GM19452 (cell line): ENCODE results near the gene CYTH4.

ENCODE experiments used
- ATAC-seq: cut with Tn5 transposase; IDR thresholded peaks from one replicate; pipeline ENCODE4 v1.9.1; 2021; ENCODE audit not compliant: unreplicated experiment

The CYTH4 gene

DNA sequence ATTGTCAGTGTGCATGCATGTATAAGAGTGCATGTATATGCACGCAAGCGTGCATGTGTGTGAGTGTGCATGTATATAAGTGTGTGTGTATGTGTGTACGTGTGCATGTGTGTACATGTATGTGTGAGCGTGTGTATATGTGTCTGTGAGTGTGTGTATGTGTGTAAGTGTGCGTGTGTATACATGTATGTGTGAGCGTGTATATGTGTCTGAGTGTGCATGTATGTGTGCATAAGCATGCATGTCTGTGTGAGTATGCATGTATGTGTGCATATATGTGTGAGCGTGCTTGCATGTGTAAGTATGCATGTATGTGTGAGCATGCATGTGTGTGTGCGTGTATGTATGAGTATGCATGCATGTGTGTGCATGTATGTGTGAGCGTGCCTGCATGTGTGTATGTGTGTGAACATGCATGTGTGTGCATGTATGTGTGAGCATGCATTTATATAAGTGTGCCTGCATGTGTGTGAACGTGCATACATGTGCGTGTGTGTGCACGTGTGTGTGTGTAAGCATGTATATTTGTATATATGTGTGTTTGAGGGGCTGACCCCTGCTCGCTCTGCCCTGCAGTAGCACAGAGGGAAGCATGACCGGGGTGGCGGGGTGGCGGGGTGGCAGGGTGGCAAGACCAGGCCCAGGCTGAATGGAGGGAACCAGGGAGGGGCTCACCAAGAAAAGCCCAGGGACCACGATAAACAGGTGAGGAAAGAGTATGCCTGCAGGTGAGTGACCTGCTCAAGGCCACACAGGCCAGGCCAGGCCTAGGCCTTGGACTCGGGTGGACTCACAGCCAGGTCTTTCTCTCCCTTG lies 26.3 kb downstream of the CYTH4 start:
- ATAC-seq: no peak

DNA sequence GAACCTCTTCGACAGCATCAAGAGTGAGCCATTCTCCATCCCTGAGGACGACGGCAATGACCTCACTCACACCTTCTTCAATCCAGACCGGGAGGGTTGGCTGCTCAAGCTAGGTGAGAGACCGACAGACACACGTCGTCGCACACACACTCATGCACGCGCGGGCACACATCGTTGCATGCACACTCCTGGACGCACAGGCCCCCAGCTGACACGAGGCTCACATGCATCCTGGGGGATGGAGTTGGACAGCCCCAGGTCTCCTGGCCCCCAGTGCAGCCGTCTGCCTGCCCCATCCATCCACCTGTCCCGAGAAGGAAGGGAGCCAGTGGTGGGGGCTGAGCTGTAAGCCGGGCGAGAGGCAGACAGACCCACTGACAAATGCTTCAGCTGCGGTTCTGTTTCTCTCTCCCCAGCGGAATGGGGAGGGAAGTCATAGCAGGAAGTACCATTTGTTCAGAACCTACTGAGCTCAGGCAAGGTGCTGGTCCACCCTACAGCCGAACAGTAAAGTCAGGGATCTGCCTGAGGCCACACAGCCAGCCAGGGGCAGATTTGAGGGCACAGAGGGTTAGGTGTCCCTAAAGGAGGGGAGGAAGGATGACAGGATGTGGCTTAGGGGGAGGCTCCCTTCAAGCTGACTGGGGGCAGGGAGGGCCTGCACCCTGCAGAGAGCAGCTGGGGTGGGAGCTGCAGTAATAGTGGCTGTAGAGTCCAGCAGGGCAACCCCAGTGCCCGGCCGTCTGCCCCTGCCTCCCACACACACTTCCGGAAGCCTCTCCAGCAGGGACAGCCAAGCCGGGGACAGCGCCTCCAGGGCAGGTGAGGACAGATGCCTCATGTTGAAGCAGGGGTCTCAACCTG lies 27.1 kb downstream of the CYTH4 start:
- ATAC-seq: no peak

DNA sequence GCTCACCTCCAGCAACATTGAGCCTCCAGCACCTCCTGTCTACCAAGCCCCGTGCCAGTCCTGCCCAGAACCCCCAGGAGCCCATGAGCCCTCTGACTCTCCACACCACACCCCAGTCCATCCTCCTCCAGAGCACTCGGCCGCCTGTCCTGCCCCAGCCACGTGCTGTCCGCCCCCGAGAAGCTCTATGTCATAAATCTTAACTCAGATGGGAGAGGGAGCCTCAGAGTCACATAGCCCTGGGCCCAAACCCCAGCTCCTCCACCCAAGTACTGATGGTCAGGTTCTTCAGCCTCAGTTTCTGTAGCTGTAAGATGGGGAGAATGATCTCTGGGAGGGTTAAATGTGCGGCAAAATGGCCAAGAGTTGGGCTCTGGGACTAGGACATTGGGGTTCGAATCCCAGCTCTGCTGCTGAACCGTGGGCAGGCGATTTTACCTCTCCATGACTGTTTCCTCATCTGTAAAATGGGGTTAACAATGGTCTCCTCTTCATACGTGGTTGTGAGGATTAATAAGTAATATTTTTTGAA lies 27.8 kb downstream of the CYTH4 start:
- ATAC-seq: no peak

DNA sequence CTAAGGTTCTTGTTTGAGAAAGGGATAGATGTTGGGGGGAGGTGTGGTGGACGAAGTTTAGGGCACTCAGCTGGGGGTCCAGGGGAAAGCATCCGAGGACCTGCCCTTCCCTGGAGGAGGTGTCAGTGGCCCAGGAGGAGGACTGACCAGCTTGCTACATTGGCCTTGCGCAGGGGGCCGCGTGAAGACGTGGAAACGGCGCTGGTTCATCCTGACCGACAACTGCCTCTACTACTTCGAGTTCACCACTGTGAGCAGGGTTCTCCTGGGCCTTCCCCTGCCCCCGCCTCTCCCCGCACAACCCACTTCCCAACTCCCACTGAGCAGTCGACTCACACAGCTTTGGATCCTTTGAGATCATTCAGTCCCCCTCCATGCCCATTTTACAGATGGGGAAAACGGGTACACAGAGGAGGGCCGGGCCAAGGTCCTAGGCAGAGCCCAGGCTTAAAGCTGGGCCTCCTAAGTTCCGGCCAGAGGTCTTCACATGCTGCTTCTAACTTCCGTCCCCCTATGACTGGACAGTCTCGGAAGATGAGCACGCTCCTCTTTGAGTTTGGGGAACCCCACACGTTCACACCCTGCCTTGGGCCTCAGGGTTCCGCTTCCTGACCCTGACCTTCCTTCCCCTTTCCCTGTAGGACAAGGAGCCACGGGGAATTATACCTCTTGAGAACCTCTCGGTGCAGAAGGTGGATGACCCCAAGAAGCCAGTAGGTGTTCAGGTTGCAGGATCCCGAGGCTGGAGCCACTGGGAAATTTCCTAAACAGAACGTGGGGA lies 28.7 kb downstream of the CYTH4 start:
- no peak for ATAC-seq

DNA sequence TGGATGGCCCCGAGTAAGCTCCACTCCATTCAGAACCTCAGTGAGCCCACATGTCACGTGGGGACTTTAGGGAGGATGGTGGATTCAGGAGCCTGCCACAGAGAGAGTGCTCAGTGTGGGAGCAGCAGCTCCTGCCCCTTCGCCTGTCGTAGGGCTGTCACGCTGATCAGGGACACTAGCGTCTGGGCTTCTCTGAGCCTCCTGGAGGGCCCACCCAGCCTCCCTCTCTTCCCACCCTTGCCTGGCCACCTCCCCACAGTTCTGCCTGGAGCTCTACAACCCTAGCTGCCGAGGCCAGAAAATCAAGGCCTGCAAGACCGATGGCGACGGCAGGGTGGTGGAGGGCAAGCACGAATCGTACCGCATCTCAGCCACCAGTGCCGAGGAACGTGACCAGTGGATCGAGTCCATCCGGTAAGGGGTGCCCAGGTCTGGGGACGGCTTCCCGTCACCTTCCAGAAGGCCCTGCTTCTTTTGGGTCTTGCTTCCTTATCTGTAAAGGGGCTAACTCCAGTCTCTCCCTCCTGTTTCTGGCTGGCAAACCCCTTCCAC lies 29.5 kb downstream of the CYTH4 start:
- no peak for ATAC-seq

DNA sequence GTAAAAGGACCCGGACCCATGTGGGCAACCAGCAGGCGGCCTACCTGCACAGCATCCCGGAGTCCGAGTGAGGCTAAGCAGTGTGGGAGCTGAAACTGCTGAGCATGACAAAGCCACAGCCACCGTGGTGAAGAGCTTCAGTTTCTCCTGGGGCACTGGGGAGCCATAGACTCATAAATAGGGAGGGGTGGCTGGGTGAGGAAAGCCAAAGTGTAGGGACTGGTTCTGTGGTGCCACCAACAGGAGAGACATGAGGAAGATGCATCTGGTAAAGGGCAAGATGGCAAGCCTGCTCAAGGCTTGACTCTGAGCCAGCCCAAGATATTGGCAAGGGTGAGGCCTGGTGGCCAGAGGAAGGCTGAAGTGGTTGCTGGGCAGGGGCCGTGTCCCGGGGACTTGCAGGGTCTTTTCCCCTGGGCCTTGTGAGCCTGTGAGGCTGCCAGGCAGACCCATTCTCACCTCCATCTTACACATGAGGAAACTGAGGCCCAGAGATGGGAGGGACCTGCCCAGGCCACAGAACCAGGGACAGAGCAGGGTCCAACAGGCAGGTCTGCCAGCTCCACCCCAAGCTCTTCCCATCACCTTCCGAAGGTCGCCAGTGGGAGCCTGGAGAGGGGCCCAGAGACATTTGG lies 30.4 kb downstream of the CYTH4 start:
- ATAC-seq: no peak

DNA sequence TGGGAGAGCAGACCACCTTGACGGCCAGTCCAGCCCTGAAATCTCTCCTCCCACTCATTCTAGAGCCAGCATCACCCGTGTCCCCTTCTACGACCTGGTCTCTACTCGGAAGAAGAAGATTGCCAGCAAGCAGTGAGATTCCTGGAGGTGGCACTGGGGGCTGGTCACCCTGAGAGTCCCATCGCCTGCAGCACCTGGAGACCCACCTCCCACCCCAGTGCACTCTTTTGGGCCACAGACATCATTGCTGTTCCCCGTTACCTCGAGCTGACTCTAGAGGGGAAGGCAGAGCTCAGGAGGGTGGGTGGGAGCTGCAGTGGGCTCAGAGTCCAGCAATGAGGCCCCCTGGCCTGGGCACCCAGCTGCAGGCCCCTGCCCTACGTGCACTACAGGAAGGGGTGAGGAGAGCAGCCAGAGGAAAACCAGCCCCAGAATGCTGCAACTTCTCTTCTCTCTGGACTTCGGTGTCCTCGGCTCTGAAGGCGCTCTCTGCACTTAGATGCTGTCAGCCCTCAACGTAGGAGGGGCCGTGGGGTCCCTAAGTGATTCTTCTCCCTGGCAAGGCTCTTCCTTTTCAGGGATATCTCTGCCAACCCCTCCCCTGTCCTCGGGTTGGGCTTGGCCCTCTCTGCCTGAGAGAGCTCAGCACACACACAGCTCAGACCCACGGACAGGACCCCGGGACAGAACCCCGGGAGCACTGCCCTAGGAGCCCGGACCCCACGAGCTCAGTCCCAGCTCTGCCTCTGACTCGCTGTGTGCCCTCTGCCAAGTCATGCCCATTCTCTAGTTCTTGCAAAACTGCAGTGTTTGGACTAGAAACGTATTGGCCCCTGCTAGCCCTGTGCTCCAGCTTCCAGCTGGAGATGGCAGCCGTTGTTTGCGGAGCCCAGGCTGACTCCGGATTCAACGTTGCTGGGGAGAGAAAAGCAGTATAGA lies 31.3 kb downstream of the CYTH4 start:
- no peak for ATAC-seq

DNA sequence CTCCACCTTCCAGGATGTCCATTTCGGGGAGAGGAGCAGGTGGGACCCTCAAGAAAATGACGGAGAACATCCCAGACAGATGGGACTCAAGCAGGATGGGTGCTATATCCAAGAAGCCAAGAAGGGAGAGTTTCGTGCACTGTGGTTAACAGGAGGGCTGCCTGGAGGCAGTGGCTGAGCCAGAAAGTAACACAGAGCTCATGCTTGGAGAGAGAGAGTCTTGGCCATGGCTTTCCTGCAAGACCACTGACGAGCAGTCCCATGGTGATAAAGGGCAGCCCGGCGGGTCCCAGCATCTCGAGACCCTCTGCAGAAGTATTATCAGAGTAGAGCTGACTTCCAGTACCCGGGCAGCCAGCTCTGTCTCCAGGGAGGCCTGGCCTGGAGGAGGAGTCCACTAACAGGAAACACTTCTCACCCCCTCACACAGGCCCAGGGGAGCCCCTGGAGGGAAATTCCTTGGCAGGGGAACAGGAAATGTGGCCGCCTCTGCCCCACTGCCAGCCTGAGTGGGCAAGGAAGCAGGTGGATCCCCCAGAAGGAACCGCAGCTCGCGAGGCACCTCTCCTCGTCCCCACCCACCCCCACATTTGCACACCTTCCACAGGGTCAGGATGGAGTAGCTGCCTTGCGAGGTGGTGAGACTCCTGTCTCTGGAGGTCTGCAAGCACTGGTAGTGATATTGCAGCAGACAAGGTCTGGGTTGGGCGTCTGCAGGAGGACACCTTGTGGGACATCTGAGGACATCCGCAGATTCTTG lies 32.2 kb downstream of the CYTH4 start:
- no peak for ATAC-seq

DNA sequence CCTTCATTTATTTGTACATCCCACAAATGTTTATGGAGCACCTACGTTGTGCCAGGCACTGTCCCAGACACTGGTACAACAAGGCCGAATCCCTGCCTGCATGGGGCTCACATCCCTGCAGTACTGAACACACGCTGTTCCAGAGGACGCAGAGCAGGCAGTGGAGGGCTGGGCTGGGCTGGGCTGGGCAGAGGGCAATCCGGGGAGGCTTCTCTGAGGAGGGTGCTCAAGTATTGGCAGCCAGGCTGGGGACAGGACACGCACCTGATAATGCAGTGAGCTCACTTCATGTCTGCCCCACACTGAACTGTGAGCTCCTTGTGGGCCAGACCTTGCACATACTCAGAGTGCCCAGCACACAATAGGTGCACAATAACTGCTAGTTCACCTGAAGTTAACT lies 34.1 kb downstream of the CYTH4 start:
- no peak for ATAC-seq

DNA sequence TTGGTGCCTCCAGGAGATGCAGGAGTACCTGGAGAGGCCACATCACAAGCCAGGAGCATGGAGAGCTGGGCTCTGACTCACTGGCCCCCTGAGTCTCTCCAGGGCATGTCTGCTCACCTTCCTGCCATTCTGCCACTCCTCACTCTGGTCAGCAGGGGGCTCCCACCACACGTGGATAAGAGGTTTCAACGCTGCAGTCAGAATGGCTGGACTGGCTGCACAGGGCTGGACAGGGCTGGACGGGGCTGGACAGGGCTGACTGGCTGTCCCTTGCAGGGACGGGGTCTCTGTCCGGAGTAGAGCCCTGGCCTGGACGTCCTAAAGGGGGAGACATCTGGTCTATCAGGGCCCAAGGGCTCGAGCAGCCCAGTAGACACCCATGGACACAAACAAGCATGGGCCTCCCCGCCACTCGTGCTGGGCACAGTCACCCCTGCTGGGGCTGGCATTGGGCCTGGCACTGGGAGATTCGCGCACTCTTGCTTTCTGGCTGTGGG lies 34.6 kb downstream of the CYTH4 start:
- no peak for ATAC-seq

DNA sequence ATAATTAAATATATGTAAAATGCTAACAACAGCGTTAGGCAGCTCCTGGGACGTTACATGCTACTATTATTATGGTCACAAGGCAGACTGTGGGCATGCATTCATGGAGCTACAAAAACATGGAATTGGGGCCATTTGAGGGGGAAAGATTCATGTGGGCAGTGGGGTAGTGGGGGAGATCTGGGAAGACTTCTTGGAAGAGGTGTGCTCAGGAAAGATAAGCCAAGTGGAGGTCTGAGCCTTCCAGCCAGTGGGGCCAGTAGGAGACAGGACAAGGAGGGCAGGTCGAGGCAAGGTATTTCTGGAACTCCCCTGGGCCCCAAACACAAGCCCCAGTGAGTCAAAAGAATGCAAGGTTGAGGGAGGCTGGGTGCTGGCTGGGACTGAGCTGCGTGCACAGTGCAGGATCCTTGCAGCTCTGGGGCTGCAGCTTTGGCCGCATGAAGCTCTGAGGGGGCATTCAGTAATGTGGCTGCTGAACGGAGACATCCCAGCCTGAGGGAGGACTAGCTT lies 35.4 kb downstream of the CYTH4 start:
- ATAC-seq: no peak

DNA sequence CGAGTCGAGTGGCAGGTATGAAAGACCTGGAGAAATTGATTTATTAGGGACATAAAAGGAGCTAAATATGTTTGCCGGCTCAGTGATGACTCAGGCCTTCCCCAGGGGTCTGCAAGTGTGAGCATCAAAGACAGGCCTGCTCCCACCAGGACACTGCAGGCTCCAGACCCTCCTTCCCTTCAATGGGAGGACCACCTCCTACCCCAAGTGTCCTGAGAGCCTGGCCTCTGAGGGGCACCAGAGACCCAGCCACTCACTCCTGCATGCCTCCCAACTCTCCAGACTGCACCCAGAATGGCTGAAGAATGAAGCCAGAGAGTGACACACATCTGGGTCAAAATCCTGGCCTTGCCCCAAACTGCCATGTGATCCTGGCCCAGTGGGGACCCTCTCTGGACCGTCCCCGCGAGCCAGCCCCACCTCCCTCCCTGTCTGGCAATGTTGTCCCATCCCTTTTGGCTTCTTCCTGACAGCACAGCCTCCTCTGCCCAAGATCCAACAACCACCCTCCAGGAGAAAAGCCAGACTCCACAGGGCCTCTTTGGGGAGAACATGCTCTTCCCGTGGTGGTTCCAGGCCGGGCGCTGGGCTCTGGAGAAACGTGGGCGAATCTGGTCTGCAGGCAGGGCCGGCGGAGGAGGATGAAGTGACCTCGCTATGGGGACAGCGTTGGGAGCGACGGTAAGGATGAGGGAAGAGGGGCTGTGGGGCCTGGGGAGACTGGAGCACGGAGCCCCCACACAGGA lies 36.2 kb downstream of the CYTH4 start:
- ATAC-seq: no peak

DNA sequence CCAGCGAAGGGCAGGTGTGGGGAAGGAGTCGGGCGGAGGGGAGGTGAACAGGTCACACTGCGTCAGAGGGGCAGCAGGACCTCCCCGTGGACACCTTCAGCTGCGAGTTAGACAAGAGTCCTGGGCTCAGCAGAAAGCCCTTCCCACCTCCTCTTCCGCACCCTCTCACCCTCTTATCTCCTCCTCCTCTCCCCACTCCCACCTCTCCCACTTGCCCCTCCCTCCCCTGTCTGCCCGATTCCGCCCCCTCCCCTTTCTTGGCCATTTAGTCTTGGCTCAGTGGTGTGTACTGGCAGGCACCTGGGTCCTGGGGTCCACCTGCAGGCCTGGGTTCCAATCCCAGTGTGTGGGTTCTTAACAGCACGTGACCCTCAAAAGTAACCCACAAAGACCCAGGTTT lies 37.2 kb downstream of the CYTH4 start:
- no peak for ATAC-seq

DNA sequence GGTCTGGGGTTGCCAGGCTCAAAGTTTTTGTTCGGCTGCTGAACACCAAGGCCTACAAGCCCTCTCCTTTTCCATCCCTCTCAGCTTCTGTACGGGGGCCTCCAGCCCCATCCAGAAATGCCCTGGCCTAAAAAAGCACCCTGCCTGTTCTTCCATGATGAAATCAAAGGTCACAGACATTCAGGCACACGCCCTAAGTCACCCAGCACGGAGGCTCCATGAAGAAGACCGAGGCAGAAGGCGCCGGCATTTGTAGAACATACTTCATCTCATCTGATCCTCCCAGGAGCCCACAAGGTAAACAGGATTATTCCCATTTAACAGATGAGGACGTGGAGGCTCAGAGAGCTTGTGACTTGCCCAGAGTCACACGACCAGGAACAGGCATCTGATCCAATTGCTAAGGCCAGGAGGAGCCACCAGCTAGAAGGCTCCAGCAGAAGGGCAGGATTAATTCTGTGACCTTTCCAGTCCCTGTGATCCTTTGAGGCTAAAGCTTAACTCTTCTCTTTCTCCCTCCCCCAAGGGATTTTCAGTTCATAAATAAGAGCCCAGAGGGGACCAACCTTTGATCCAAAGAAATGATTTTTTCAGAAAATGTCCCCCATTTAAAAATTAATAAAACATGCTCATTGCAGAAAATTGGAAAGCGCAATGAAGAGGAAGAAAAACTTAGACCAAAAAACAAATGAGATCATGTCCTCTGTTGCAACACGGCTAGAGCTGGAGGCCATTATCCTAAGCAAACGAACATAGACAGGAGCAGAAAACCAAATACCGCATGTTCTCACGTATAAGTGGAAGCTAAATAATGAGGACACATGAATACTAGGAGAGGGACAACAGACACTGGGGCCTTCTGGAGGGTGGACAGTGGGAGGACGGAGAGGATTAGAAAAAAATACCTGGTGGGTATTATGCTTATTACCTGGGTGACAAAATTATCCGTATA lies 38.7 kb downstream of the CYTH4 start:
- no peak for ATAC-seq

DNA sequence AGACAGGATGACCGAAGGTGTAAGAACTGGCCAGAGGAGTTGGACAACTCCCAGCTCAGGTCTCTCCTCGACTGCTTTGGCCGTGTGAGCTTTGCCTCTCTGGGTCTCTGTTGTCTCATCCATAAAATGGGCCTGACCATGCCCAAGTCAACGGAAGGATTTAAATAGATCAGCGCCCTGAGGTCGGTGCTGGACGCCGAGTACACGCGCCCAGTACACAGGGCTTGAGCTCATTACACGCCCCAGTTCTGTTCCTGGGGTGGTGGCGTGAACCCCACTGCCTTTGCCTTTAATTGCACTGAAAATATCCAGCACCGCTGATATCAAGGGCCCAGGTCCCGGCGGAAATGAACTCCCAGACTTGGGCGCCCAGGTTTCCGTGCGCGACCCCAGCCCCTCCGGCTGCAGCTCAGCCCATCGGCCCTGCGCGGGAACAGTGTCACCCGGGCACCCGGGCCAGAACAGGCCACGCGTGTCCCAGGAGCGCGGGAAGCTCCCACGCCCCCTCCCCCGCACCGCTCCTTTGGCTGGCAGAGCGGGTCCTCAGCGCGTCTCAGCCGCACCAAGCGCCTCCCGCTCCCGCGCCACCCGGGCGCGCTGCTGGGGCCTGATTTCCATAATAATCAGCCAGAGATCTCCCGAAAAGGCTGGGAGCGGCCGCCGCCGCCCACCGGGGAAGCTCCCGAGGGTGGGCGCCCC lies 42.2 kb downstream of the CYTH4 start:
- no peak for ATAC-seq

DNA sequence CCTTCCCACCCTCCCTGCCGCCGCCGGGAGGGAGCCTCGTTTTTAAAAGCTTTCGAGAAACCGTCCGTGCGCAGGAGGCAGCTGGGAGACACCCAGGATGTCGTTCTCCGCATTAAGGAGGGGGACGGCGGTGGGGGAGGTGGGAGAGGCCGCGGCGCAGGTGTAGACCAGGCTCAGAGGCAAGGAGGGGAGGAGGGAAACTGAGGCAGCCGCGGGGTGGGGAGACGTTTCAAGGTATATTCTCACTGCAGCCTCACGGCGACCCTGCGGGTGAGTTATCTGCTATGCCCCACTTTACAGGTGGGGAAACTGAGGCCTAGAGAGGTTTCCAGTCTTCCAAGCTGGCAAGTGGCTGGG lies 42.7 kb downstream of the CYTH4 start:
- ATAC-seq: no peak
